Tibial nerve (tissue), 4 donors: ENCODE data around the gene PRPS1. TPM values are rescaled to one million over a fixed set of nuclear protein-coding genes. Genes with fewer than 3 reads are reported as not detected.
A peak's percentile ranks its signal among the peaks of the same experiment; 100 is the strongest.

ENCODE experiments used
- DNase-seq, 2 donors: peaks; one replicate each; pipeline ENCODE4 v3.0.0-alpha.2; 2019; ENCODE audit warnings: low spot score in 2 of 2
- H3K27ac ChIP-seq, 4 donors: fragments of 200-600 bp; sonication (generic) in 3 of 4; one replicate each; pipeline ENCODE4 v1.5.1; 2017 to 2019; ENCODE audit warnings: mild to moderate bottlenecking in 1 of 4
- H3K27me3 ChIP-seq, 2 donors: fragments of 200-600 bp; sonication (generic) in 1 of 2; one replicate each; pipeline versions ENCODE4 v1.5.1 to v1.6.0; 2017 to 2019
- H3K36me3 ChIP-seq, 3 donors: fragments of 200-600 bp; sonication (generic); one replicate each; pipeline ENCODE4 v1.5.1; 2018 to 2019
- H3K4me1 ChIP-seq, 4 donors: fragments of 200-600 bp; sonication (generic) in 3 of 4; one replicate each; pipeline ENCODE4 v1.5.1; 2017 to 2019
- H3K4me3 ChIP-seq, 4 donors: fragments of 200-600 bp; sonication (generic) in 3 of 4; one replicate each; pipeline ENCODE4 v1.5.1; 2017 to 2019; ENCODE audit warnings: mild to moderate bottlenecking in 1 of 4, moderate library complexity in 1 of 4
- H3K9me3 ChIP-seq, 4 donors: fragments of 200-600 bp; sonication (generic) in 3 of 4; one replicate each; pipeline ENCODE4 v1.5.1; 2017 to 2019
- CTCF ChIP-seq, 5 experiments: fragments of 200-600 bp in 3 of 5; fragments of 450-650 bp in 2 of 5; sonication (generic) in 3 of 5; IDR thresholded peaks; one replicate each; pipeline ENCODE4 v1.5.1; 2016 to 2019; ENCODE audit warnings: antibody characterized with exemption in 5 of 5, mild to moderate bottlenecking in 3 of 5, moderate library complexity in 2 of 5
- EP300 ChIP-seq, 2 donors: sonication (generic); formaldehyde crosslinking; IDR thresholded peaks; one replicate each; pipeline ENCODE4 v1.6.1; 2017; ENCODE audit warnings: antibody characterized with exemption in 2 of 2, mild to moderate bottlenecking in 1 of 2
- POLR2A ChIP-seq, 2 donors: fragments of 450-650 bp; IDR thresholded peaks; one replicate each; pipeline ENCODE4 v1.6.1; 2017; ENCODE audit warnings: antibody characterized with exemption in 2 of 2, mild to moderate bottlenecking in 2 of 2, moderate library complexity in 2 of 2
- WGBS, 2 donors: methylation state at CpG; one replicate each; pipeline ENCODE4 v1.1.5; 2018; 5-methylcytosine and 5-hydroxymethylcytosine counted together
- total RNA-seq, 4 donors: library from RNA; depleted of rRNA; stranded (reverse); fragments of >200 nt; gene quantifications; one replicate each; pipeline ENCODE4 v1.1.0, GENCODE V29; 2016

The PRPS1 gene
- total RNA-seq, 4 donors from 2014 or later: 19.0 to 33.3 (median 28.9) TPM

DNA sequence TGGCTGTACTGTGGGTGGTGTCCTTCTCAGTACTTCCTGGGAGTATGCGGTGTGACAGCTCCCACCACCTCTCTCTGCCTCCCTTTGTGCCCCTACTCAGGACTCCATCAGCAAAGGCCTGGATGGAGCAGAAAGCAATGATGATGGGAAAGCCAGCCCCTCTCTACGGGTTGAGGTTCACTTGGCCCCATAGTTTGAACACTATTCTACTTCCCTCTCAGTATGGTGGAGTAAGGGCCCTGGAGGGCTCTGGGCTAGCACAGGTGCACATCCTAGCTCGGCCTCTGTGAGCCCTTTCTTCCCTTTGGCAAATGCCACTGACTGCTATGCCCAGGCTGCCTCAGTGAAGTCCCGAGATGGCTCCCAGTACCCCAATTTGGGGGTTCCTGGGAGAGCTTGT lies 31.0 kb downstream of the PRPS1 start:
- Histone ChIP-seq H3K27ac (peak overlapping the region in 1 of 4 donors; percentile 52), H3K36me3 (no peaks in the 10 kb centered on the region), H3K9me3 (no peaks in the 10 kb centered on the region), H3K4me1 (peaks cover 0 to 24% (median 0%) of the 10 kb centered on the region in 4 donors), H3K27me3 (peaks cover 0 to 12% of the 10 kb centered on the region in 2 donors), H3K4me3 (no peak overlapping the region)
- no peak for DNase-seq
- WGBS, 2 donors: 43 to 60% methylated on average over 2 to 4 of the region's 4 CpGs
- no peak for TF ChIP-seq CTCF (IDR thresholded peaks at IDR 0.05)
- no peak for TF ChIP-seq POLR2A (IDR thresholded peaks at IDR 0.05)
- no peak for TF ChIP-seq EP300 (IDR thresholded peaks at IDR 0.05)

GRCh38 chrX:107659768-107660167 lies 31.5 kb downstream of the PRPS1 start:
- DNase-seq: peak in 1 of 2 donors; percentile 43
- Histone ChIP-seq H3K4me3 (no peak overlapping the region), H3K27me3 (peaks cover 0 to 12% of the 10 kb centered on the region in 2 donors), H3K4me1 (peaks cover 0 to 24% (median 0%) of the 10 kb centered on the region in 4 donors), H3K9me3 (no peaks in the 10 kb centered on the region), H3K36me3 (no peaks in the 10 kb centered on the region), H3K27ac (peak overlapping the region in 1 of 4 donors; percentile 52)
- TF ChIP-seq POLR2A (IDR thresholded peaks at IDR 0.05) (no peak), CTCF (IDR thresholded peaks at IDR 0.05) (peak; percentile 47 to 79 (median 63)), EP300 (IDR thresholded peaks at IDR 0.05) (peak in 1 of 2 donors; percentile 58)
- WGBS, 2 donors: 58 to 67% methylated on average over 1 of the region's 1 CpG

DNA sequence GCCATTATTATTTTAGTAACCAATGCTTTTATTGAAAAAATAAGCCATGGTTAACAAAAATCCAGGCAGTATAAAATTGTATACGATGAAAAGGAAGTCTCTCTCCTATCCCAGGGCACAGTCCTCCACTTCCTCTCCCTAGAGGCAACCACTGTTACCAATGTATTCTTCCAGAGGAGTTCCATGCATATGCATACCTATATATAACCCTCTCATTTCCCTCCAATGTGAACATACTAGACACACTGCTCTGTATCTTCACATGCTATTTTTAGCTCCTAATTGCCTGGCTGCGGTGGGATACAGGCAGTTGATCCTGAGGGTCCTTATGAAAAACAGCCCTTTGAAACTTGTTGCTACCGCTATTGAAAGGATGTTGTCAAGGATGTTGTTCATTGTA lies 33.8 kb downstream of the PRPS1 start:
- H3K27ac ChIP-seq: peak overlapping the region in 1 of 4 donors; percentile 56
- WGBS, 2 donors: 29 to 52% methylated on average over 3 of the region's 3 CpGs
- no peaks in the 10 kb centered on the region for H3K9me3 ChIP-seq
- H3K4me1 ChIP-seq: peaks cover 0 to 17% (median 0%) of the 10 kb centered on the region in 4 donors
- TF ChIP-seq CTCF (IDR thresholded peaks at IDR 0.05) (no peak), EP300 (IDR thresholded peaks at IDR 0.05) (no peak), POLR2A (IDR thresholded peaks at IDR 0.05) (no peak)
- H3K4me3 ChIP-seq: no peak overlapping the region
- no peak for DNase-seq
- peaks cover 0 to 9% of the 10 kb centered on the region in 2 donors for H3K27me3 ChIP-seq
- H3K36me3 ChIP-seq: no peaks in the 10 kb centered on the region

- no peak for DNase-seq
- peak overlapping the region in 1 of 4 donors; percentile 56 for H3K27ac ChIP-seq
- 73 to 84% methylated on average over 5 of the region's 5 CpGs for WGBS, 2 donors
- H3K36me3 ChIP-seq: no peaks in the 10 kb centered on the region
- no peak overlapping the region for H3K4me3 ChIP-seq
- H3K9me3 ChIP-seq: no peaks in the 10 kb centered on the region
- H3K4me1 ChIP-seq: peaks cover 0 to 17% (median 0%) of the 10 kb centered on the region in 4 donors
- TF ChIP-seq POLR2A (IDR thresholded peaks at IDR 0.05) (no peak), CTCF (IDR thresholded peaks at IDR 0.05) (no peak), EP300 (IDR thresholded peaks at IDR 0.05) (no peak)
- H3K27me3 ChIP-seq: peaks cover 0 to 4% of the 10 kb centered on the region in 2 donors
These were observed 34.5 kb downstream of the PRPS1 start for GRCh38 chrX:107662824-107663223.

DNA sequence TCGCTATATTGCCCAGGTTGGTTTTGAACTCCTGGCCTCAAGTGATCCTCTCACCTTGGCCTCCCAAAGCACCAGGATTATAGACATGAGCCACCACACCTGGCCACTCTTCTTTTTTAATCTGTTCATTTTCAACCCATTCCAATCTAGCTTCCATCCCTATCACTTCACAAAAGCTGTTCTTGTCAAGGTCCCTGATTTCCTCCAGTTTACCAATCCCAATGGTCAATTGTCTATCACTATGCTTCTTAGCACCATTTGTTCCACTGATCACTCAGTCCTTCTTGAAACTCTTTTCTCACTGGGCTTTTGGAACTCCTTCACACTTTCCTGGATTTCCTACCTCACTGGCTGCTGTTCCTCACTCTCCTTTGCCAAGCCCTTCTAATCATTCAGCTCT lies 38.6 kb downstream of the PRPS1 start:
- Histone ChIP-seq H3K27me3 (peaks cover 0 to 4% of the 10 kb centered on the region in 2 donors), H3K4me3 (no peak overlapping the region), H3K4me1 (peaks cover 0 to 3% (median 0%) of the 10 kb centered on the region in 4 donors), H3K36me3 (no peaks in the 10 kb centered on the region), H3K9me3 (no peaks in the 10 kb centered on the region), H3K27ac (no peak overlapping the region)
- no peak for TF ChIP-seq POLR2A (IDR thresholded peaks at IDR 0.05)
- TF ChIP-seq CTCF (IDR thresholded peaks at IDR 0.05): no peak
- DNase-seq: no peak
- 91 to 100% methylated on average over 1 of the region's 1 CpG for WGBS, 2 donors
